NT2/D1 (cell line): ENCODE measurements around the gene HCST.

ENCODE experiments used
- SUZ12 ChIP-seq: IDR thresholded peaks from 2 replicates; pipeline ENCODE4 v1.6.1; 2011; ENCODE audit not compliant: insufficient read length, insufficient read depth; ENCODE audit errors: extremely low read depth
- YY1 ChIP-seq: IDR thresholded peaks from 2 replicates; pipeline ENCODE4 v1.6.1; 2011; ENCODE audit not compliant: insufficient read length, insufficient read depth
- ZNF274 ChIP-seq: IDR thresholded peaks from 2 replicates; pipeline ENCODE4 v1.6.1; 2011; ENCODE audit warnings: mild to moderate bottlenecking, low read depth, low read length

DNA sequence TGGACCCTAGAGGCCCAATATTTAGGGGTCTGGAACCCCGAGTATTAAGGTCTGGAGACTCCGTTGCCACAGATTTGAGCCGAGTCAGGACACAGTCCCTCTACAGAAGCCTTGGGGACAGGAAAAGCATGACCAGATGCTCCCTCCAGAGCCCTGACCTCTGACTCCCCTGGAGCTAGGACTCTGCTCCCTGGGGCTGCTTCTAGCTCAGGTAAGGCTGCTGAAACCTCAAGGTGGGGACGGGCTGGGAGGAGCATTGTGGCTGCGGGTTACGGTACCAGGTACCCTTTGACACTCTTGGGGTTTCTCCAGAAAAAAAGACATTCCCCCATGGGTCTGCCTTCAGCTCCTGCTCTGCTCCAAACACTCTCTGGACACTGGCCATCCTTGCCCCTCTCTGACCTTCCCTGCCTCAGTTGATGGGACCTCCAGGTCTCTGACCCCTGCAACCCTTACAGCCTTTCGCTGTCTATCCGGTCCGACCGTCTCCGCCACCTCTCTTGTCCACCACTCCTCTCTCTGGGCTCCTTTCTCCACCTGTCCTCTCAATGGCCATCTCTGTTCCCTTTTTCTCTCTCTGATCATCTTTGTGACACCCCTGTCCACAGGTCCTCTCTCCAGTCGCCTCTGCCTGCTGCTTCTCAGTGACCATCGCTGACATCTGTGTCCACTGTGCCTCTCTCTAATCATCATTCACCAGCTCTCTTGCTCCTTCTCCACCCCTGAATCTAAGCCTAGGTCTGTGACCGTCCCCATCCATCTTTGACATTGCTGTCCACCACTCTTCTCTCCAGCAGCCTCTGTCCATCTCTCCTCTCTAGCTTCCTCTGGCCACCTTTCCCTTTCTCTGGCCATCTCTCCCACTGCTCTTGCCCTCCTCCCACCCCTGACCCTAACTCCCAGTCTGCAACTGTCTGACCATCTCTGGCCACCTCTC lies 35.3 kb downstream of the HCST start:
- TF ChIP-seq ZNF274, result no peak
- no peak for TF ChIP-seq YY1
- TF ChIP-seq SUZ12, result no peak
